ENCODE data around the gene KIRREL1.

GRCh38 chr1:158022554-158023312 lies 29.3 kb downstream of the KIRREL1 start:
- TF ChIP-seq CTCF (IDR thresholded peaks at IDR 0.05; ENCODE audit: borderline replicate concordance, extremely low read depth, low read length, poor library complexity, severe bottlenecking) (no peak), EZH2 (IDR thresholded peaks at IDR 0.05; ENCODE audit: borderline replicate concordance, low read depth, low read length, severe bottlenecking) (no peak)
